ENCODE data around the gene GPRIN3.

Gene GPRIN3

GRCh38 chr4:89301902-89302301, 5.7 kb downstream of the GPRIN3 start:
- Histone ChIP-seq H3K79me2 (ENCODE audit: insufficient read depth, low read length) (no peaks in the 10 kb centered on the region), H3K9ac (ENCODE audit: low read depth, low read length, poor library complexity, severe bottlenecking) (no peak overlapping the region), H3K4me1 (ENCODE audit: insufficient read depth, low read length, poor library complexity, severe bottlenecking) (peaks cover 21% of the 10 kb centered on the region), H3F3A (ENCODE audit: low read depth) (no peaks in the 10 kb centered on the region), H2AFZ (ENCODE audit: low read length) (no peak overlapping the region), H4K20me1 (ENCODE audit: insufficient read depth, low read length, poor library complexity, severe bottlenecking) (no peaks in the 10 kb centered on the region), H3K4me3 (ENCODE audit: low read length, poor library complexity, severe bottlenecking) (no peak overlapping the region), H3K4me2 (ENCODE audit: low read depth, low read length, poor library complexity, severe bottlenecking) (no peak overlapping the region), H3K36me3 (ENCODE audit: insufficient read depth, low read length) (no peaks in the 10 kb centered on the region), H3K27me3 (ENCODE audit: insufficient read depth, low read length, poor library complexity, severe bottlenecking) (peaks cover 34% of the 10 kb centered on the region), H3K9me2 (replicated peaks; ENCODE audit: low read depth, low read length) (no peaks in the 10 kb centered on the region), H3K9me3 (ENCODE audit: insufficient read depth, low read depth, low read length) (no peaks in the 10 kb centered on the region)
- TF ChIP-seq EZH2phosphoT487 (IDR thresholded peaks at IDR 0.05; ENCODE audit: borderline replicate concordance) (no peak), CTCF (conservative IDR thresholded peaks at IDR 0.05; ENCODE audit: low read length) (no peak)

DNA sequence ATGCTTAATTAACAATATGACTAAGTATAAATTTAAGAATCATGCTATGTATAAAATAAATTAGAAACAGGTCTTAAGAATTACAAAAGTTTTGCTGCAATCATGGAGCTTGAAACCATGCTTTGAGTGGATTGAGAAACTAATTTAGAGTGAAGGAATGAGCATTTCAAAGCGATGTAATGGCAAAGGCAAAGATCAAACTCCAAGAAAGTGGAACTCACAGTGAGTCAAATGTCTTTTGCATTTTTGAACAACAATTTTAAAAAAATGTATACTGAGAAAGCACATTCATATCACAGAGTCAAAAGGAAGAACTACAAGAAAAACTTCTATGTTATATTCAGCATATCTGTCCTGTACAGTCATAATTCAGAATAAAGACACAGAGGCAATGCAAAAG, 6.6 kb downstream of the GPRIN3 start:
- Histone ChIP-seq H3F3A (ENCODE audit: low read depth) (no peaks in the 10 kb centered on the region), H3K4me2 (ENCODE audit: low read depth, low read length, poor library complexity, severe bottlenecking) (no peak overlapping the region), H3K9me2 (replicated peaks; ENCODE audit: low read depth, low read length) (no peaks in the 10 kb centered on the region), H3K79me2 (ENCODE audit: insufficient read depth, low read length) (no peaks in the 10 kb centered on the region), H3K27me3 (ENCODE audit: insufficient read depth, low read length, poor library complexity, severe bottlenecking) (peaks cover 25% of the 10 kb centered on the region), H3K4me1 (ENCODE audit: insufficient read depth, low read length, poor library complexity, severe bottlenecking) (peaks cover 24% of the 10 kb centered on the region), H3K9me3 (ENCODE audit: insufficient read depth, low read depth, low read length) (no peaks in the 10 kb centered on the region), H4K20me1 (ENCODE audit: insufficient read depth, low read length, poor library complexity, severe bottlenecking) (no peaks in the 10 kb centered on the region), H3K9ac (ENCODE audit: low read depth, low read length, poor library complexity, severe bottlenecking) (no peak overlapping the region), H2AFZ (ENCODE audit: low read length) (no peak overlapping the region), H3K4me3 (ENCODE audit: low read length, poor library complexity, severe bottlenecking) (no peak overlapping the region), H3K36me3 (ENCODE audit: insufficient read depth, low read length) (no peaks in the 10 kb centered on the region)
- TF ChIP-seq EZH2phosphoT487 (IDR thresholded peaks at IDR 0.05; ENCODE audit: borderline replicate concordance) (no peak), CTCF (conservative IDR thresholded peaks at IDR 0.05; ENCODE audit: low read length) (no peak)

DNA sequence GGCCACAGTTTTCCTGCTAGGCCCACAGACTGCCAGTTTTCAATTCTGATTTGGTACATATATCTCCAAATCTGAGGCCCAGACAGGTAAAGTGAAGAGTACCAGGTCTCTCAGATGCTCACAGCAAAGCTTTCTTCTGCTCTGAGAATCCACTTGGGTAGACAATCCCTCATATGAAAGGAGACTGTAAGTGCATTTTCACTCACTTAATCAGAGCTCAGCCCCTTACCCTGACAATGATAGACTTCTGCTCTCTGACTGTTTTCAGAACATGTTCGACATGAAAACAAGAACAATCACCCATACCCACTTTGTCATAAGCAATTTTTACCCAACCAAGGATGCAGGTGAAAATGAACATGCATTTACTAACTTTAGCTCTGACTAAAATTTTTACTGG, 7.1 kb downstream of the GPRIN3 start:
- Histone ChIP-seq H3K4me3 (ENCODE audit: low read length, poor library complexity, severe bottlenecking) (no peak overlapping the region), H3K27me3 (ENCODE audit: insufficient read depth, low read length, poor library complexity, severe bottlenecking) (peaks cover 24% of the 10 kb centered on the region), H3K9ac (ENCODE audit: low read depth, low read length, poor library complexity, severe bottlenecking) (no peak overlapping the region), H3F3A (ENCODE audit: low read depth) (no peaks in the 10 kb centered on the region), H3K79me2 (ENCODE audit: insufficient read depth, low read length) (no peaks in the 10 kb centered on the region), H2AFZ (ENCODE audit: low read length) (no peak overlapping the region), H3K9me3 (ENCODE audit: insufficient read depth, low read depth, low read length) (no peaks in the 10 kb centered on the region), H3K9me2 (replicated peaks; ENCODE audit: low read depth, low read length) (no peaks in the 10 kb centered on the region), H3K4me1 (ENCODE audit: insufficient read depth, low read length, poor library complexity, severe bottlenecking) (peaks cover 26% of the 10 kb centered on the region), H3K4me2 (ENCODE audit: low read depth, low read length, poor library complexity, severe bottlenecking) (no peak overlapping the region), H4K20me1 (ENCODE audit: insufficient read depth, low read length, poor library complexity, severe bottlenecking) (no peaks in the 10 kb centered on the region), H3K36me3 (ENCODE audit: insufficient read depth, low read length) (no peaks in the 10 kb centered on the region)
- TF ChIP-seq CTCF (conservative IDR thresholded peaks at IDR 0.05; ENCODE audit: low read length) (no peak), EZH2phosphoT487 (IDR thresholded peaks at IDR 0.05; ENCODE audit: borderline replicate concordance) (no peak)

Data from Loucy (cell line).